HG03558 (cell line): ENCODE data around the gene SRPK2.
"Not testable (repeated sequence)": the region's sequence is repeated elsewhere in the genome, so short reads cannot be mapped to it uniquely, and the experiment has no call there.

Source experiments
- ATAC-seq: cut with Tn5 transposase; IDR thresholded peaks from one replicate; pipeline ENCODE4 v1.9.1; 2021; ENCODE audit warnings: moderate number of reproducible peaks; ENCODE audit not compliant: unreplicated experiment; ENCODE audit errors: extremely low read depth

The SRPK2 gene

DNA sequence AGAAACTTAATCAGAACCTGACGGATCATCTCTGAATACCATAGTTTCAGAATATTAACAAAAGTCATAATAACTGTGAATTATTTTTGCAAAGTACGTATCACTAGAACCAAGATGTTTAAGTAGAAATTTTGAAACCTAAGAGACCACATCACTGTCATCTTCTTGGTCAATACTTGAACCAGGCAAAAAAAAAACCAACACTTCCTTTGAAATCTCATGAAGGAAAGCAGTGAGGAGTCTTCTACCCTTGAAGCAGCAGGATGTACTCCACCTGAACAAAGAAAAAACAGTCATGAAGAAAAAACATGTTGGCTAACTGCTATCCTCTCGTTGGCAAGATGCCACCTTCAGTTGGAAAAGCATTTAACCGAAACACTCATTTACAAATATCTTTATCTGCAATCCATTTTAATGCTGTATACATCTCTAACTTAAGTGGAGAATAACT is 82.4 kb downstream of the SRPK2 start:
- ATAC-seq = no peak

DNA sequence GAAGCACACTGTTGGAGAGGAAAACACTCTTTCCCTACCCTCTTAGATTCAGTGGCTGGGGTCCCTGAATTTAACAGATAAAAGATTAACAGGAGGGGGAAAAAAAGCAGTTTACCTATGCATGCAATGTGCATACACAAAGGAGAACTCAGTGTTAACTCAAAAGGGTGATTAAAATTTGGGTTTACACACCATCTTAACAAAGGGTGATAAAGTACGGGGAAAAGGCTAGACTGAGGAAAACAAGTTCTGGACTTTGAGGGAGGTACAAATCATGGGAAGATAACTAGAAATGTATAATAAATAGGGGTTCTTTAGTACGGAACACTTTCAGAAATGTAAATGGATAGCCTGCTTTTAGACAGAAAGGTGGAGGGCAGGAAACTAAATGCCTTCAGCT is 83.1 kb downstream of the SRPK2 start:
- no peak for ATAC-seq

DNA sequence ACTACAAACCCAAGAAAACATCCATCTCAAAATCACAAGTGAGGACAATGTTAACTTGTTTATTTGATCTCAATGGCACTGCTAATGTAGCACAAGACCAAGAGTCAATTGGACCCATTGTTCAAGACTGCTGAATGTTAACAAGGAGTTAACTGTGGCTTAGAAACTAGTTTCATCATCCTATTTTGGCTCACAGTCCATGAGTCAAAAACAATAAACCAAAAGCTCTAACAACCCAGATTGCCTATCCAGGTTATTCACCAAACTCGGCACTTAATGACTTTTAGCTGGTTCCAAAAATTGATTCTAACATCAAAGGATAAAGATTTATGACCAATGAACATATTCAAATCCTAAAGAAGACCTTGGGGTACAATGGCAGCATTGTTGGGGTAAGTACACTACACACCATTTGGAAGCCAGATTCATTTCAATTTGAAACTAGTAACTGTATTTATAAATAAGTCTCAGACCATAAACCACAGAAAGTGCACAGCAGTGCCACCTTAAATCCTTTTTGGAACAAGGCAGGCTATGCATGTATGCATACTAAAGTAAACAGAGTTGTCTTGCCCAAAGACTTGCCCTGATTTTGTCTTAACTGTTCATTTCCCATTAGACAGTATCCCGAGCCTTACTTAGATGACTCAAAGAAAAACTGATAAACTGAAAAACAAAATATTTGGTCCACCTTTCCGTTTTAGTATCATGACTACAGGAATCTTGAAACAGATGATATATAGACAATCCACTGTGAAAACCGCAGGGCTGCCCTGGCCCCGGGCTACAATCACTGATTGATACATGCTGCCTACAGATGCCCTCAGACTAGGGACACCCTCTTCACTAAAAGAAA is 84.5 kb downstream of the SRPK2 start:
- peak; percentile 80 for ATAC-seq

DNA sequence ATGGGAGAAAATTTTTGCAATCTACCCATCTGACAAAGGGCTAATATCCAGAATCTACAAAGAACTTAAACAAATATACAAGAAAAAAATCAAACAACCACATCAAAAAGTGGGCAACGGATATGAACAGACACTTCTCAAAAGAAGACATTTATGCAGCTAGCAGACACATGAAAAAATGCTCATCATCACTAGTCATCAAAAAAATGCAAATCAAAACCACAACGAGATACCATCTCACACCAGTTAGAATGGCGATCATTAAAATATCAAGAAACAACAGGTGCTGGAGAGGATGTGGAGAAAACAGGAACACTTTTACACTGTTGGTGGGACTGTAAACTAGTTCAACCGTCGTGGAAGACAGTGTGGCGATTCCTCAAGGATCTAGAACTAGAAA is 88.1 kb downstream of the SRPK2 start:
- ATAC-seq = not testable (repeated sequence)

DNA sequence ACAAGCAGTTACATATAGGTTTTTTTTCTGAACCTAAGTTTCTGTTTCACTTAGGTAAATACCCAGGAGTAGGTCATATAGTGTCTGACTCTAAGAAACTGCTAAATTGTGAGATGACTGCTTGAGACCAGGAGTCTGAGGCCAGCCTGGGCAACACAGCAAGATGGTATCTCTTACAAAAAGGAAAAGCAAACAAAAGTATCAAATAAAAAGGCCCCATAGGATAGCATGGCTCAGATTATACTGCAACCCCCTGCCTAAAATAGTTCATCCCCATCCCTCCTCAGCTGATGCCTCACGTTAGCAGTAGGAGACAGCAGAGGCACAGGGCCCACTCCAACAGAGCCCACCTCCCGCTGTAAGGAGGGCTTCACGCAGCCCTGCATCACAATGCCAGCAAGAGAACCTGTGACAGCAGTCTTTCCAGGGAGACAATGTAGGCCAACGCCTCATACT is 90.3 kb downstream of the SRPK2 start:
- peak; percentile 90 for ATAC-seq

DNA sequence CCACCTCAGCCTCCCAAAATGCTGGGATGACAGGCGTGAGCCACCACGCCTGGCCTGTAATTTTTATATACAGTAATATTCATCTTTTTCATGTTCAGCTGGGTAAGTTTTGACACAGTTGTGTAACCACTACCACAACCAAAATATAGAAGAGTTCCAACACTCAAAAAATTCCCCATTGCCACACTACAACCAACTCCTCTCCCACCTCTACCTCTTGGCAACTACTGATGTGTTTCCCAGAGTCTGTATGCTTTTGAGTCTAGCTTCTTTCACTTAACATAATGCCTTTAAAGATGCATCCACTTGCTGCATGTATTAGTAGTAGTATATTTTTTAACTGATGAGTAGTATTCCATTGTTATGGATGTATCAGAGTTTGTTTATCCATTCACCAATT is 90.7 kb downstream of the SRPK2 start:
- ATAC-seq = peak; percentile 19

DNA sequence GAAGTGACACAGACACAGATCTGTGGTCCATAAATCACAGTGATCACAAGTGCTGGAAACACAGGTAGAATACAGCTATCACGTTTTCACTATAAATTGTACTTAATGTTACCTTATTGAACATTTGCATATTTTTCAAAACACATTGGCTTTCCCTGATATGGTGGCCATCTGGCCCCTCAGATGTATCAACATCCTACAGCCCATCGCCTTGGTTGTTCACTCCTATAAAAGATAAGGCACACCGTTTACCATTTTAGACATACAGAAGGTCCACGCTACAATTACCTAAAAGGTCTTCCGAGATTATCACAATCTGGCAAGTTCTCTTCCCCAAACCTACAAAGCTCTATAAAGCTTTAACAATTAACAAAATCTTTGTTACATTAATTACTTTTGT is 91.4 kb downstream of the SRPK2 start:
- ATAC-seq = no peak

DNA sequence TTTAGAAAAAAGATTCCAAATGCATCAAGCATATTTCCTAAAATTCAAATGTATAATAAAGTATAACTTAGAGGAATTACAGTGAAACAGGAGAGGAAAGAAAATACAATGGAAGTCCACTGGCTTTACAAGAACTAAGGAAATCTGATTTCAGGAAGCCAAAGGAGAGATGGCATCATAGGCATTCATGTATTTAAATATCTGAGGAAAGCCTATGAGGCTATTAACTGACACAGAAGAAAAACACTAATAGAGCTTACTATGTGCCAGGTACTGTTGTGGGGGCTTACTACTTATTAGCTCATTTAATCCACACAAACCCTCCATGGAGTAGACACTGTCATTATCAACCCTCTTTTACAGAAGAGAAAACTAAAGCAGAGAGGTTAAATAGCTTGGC is 92.2 kb downstream of the SRPK2 start:
- no peak for ATAC-seq

DNA sequence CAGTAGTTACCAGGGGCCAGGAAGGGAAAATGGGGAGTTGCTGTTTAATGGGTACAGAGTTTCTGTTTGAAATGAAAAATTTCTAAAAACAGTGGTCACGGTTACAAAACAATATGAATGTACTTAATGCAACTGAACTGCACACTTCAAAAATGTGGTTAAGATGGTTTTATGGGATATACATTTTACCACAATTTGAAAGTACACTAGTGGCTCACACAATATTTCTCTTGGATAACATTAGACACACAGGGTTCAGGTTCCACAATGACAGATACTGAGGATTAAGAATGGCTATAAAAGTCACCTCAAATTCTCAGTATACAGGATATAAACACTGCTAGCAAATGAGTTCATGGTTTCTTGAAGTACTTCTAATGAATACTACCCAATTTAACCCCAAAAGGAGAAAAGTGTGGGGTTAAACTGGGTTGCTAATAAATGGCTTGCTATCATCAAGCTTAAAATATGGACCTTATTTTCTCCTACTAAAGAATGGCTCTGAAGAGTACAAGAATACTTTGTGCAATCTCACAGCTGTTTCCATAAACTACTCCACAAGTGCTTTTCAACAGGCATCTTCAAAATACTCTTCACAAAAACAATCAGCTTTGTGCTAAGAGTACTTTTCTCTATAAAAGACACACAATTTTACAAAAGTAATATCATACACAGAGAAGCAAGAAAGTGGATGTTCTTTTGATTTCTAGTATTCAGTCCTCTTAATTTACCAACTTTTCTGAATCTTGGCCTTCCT is 92.9 kb downstream of the SRPK2 start:
- ATAC-seq = no peak

DNA sequence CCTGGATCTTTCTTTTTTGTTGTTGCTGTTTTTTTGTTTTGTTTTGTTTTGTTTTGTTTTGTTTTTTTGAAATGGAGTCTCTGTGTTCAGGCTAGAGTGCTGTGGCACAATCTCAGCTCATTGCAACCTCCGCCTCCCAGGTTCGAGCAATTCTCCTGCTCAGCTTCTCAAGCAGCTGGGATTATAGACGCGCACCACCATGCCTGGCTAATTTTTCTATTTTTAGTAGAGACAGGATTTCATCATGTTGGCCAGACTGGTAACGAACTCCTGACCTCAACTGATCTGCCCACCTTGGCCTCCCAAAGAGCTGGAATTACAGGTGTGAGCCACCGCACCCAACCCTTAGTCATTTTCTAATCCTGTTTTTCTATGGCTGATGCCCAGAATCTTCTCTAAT is 94.2 kb downstream of the SRPK2 start:
- not testable (repeated sequence) for ATAC-seq

DNA sequence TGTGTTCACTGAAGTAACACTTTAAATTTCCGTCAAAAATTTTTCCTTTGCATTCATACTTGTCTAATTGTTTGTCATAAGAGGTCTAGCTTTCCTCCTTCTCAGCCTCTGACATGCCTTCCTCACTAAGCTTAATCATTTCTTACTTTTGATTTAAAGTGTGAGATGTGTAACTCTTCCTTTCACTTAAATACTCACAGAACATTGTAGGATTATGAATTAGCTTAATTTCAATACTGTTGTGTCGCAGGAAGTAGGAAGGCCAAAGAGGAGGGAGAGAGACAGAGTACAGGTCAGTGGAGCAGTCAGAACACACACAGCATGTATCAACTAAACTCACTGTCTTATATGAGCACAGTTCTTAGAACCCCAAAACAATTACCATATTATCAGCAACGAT is 99.0 kb downstream of the SRPK2 start:
- ATAC-seq = no peak

DNA sequence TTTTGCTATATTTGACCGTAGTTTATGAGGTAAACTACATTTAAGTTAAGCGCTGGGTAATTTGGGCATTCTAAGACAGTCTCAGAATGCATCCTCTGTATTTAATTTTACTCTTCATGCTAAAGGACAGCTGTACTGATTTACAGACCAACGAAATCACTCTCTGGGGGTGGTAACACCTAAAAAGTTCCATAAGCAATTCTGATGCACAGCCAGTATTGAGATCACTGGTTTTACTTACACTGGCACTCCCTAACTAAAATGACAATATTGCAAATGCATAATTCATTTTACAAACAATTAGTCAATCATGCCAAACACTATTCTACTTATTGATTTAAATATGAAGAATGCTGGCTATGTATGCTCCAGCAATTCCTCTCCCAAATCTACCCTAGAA is 102.3 kb downstream of the SRPK2 start:
- no peak for ATAC-seq

DNA sequence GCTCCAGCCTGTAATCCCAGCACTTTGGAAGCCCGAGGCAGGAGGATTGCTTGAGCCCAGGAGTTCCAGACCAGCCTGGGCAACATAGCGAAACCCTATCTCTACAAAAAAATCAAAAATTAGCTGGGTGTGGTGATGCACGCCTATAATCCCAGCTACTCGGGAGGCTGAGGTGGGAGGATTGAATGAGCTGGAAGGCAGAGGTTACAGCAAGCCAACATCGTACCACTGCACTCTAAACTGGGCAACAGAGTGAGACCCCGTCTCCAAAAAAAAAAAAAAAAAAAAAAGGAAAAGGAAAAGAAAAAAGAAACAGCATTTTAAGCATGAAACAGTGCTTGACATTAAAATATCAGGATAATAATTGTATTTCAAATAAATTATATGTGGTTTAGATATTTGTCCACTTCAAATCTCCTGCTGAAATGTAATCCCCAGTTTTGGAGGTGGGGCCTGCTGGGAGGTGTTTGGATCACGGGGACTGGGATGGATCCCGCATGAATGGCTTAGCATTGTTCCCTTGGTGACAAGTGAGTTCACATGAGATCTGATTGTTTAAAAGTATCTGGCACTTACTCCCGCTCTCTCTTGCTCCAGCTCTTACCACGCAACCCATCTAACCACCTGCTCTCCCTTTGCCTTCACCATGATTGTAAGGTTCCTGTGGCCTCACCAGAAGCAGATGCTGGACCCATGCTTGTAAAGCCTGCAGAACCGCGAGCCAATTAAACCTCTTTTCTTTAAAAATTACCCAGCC is 103.4 kb downstream of the SRPK2 start:
- ATAC-seq = no peak

DNA sequence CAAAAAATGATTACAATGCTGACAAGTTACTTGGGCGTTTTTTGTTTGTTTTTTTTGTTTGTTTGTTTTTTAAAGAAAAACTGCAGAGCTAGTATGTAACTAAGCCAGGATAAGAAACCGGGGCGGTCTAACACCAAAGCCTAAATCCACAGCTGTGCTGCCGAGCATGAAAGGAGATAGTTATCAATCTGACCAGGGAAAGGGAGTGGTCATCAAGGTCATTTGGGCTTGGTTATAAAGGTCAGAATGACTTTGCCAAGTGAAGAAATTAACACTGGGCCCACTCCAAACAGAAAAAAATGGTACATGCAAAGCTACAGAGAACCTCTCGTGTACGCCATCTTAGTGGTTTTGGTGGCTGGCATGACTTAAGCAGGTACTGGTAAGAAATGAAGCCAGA is 104.7 kb downstream of the SRPK2 start:
- ATAC-seq = no peak

DNA sequence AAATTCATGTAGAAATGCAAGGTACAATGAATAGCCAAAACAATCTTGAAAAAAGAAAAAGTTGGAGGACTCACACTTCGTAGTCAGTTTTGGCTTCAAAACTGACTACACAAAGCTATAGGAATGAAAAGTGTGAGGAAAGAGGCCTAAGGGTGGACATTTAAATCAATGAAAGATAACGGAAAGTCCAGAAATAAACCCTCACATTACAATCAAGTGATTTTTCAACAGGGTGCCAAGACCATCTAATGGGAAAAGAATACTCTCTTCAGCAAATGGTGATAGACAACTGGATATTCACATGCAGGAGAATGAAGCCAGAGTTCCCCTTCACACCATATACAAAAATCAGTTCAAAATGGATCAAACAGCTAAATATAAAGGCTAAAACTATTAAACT is 106.8 kb downstream of the SRPK2 start:
- ATAC-seq = no peak

DNA sequence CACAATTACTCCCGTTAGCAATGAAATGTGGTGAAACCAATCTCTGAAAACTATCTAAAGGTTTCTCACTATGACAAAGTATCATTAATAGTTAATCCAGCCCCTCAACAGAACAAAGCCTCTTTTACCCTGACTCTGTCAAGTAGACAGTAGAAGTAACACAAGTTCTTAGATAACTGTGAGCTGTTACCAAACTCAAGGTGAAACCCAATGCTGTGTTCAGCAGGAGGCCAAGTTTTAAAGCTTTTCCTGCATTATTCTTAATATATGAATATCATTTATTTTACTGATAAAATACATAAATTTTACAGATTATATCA is 109.1 kb downstream of the SRPK2 start:
- ATAC-seq = peak; percentile 92

DNA sequence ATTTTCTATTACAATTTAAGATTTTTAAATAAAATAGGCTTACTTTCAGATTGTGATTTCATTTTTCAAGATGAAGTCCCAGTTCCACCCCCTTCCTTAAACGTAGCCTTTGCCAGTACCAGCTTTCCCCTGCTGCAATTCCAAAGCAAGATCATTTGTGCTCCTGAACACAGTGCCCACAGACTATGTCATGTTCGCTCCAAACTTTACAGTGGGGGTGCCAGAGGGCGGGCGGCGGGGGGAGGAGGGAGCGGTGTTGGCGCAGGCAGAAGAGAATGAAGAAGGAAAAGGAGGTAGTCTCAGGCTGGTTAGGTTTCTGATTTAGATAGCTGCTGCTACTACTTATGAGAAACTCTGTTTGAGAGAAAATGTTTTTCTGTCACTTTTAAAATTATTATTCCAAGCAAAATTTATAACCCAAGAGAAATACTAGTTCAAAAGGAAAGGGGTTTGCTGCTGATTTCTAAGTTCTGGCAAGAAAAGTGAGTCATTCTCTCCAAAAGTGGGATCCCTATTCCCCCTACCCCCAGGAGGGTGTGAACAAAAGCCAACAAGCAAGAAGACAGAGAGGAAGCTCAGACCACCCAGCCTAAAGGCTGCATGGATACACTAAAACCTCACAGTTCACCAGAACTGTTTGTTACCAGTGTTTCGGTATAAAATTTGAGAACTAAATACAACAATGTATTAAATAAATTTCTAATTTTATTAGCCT is 109.6 kb downstream of the SRPK2 start:
- ATAC-seq = peak; percentile 35

DNA sequence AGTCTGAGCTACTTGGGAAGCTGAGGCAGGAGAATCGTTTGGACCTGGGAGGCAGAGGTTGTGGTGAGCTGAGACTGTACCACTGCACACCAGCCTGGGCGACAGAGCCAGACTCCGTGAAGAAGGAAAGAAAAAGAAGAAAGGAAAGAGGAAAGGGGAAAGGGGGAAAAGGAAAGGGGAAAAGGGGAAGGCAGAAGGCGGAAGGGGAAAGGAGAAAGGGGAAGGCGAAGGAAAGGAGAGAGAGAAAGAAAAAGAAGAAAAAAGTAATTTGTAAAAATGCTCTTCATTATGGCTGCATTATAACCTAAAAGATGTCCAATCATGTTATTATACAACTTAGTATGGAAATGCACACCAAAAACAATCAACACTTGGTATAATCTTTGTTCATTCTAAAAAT is 110.2 kb downstream of the SRPK2 start:
- no peak for ATAC-seq

DNA sequence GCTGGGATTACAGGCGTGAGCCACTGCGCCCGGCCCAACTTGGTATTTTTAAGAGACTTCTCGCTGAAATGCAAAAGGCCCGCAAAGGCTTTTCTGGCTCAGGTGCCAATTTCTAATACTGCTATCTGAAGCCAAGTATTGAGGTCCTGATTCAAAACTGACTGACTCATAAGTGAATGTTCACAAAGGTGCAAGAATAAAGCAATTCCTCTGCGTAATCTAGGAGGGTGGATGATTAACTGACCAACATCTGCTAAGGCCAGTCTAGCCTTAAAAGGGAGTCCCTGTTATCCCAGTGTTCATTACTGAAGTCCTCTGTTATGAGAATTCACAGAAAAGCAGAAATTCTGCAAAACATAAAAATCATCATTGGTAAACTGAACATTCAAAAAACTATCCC is 111.4 kb downstream of the SRPK2 start:
- ATAC-seq = no peak

DNA sequence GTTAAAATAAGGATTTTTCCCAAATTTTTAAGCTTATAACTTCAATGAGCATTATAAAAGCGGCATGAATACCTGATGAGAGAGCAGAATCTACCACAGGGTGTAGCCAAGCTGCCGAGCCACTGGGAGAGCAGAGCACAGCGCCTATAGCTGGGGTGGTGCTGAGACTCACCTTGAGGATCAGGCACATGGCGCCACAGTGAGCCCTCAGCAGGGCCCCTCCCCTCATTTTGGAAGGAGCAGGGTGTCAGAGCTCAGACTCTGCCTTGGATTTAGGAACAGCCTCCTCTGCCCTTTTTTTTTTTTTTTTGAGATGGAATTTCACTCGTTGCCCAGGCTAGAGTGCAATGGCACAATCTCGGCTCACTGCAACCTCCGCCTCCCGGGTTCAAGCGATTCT is 118.6 kb downstream of the SRPK2 start:
- ATAC-seq = no peak
